Measurements from ENCODE around the gene UBASH3A.

- TF ChIP-seq CTCF (IDR thresholded peaks at IDR 0.05): no peak
- no peak for TF ChIP-seq MXI1 (IDR thresholded peaks at IDR 0.05; ENCODE audit: low read depth, low read length)
- TF ChIP-seq NRF1 (IDR thresholded peaks at IDR 0.05; ENCODE audit: low read depth, low read length): no peak
- TF ChIP-seq MAX (IDR thresholded peaks at IDR 0.05; ENCODE audit: low read depth): no peak
- no peak for TF ChIP-seq REST (IDR thresholded peaks at IDR 0.05; ENCODE audit: low read depth, low read length)
Measured at GRCh38 chr21:42393443-42393950, 10.2 kb upstream of the UBASH3A start.
